GM21737 (cell line): ENCODE results near the gene SLAMF1.
"Not testable (repeated sequence)": the region's sequence is repeated elsewhere in the genome, so short reads cannot be mapped to it uniquely, and the experiment has no call there.

ENCODE experiments used
- ATAC-seq: cut with Tn5 transposase; IDR thresholded peaks from one replicate; pipeline ENCODE4 v1.9.1; 2021; ENCODE audit warnings: mild to moderate bottlenecking, moderate library complexity; ENCODE audit not compliant: unreplicated experiment

The SLAMF1 gene

GRCh38 chr1:160607011-160607671 lies 39.7 kb downstream of the SLAMF1 start:
- ATAC-seq: peak; percentile 63

GRCh38 chr1:160606611-160607010 lies 40.2 kb downstream of the SLAMF1 start:
- ATAC-seq: peak; percentile 4

GRCh38 chr1:160605792-160606479 lies 40.9 kb downstream of the SLAMF1 start:
- ATAC-seq: no peak

- ATAC-seq: no peak
These were observed 41.6 kb downstream of the SLAMF1 start for GRCh38 chr1:160605205-160605604.

- no peak for ATAC-seq
These were observed 49.1 kb downstream of the SLAMF1 start for GRCh38 chr1:160597705-160598104.

- ATAC-seq: no peak
These were observed 49.8 kb downstream of the SLAMF1 start for GRCh38 chr1:160597051-160597450.

GRCh38 chr1:160590488-160590887 lies 56.4 kb downstream of the SLAMF1 start:
- no peak for ATAC-seq

GRCh38 chr1:160588468-160588867 lies 58.4 kb downstream of the SLAMF1 start:
- ATAC-seq: no peak

- no peak for ATAC-seq
These were observed 62.1 kb downstream of the SLAMF1 start for GRCh38 chr1:160584784-160585183.

GRCh38 chr1:160582976-160583375 lies 63.9 kb downstream of the SLAMF1 start:
- ATAC-seq: not testable (repeated sequence)

GRCh38 chr1:160581961-160582360 lies 64.9 kb downstream of the SLAMF1 start:
- no peak for ATAC-seq

- no peak for ATAC-seq
These were observed 66.5 kb downstream of the SLAMF1 start for GRCh38 chr1:160580221-160580812.

GRCh38 chr1:160579216-160579701 lies 67.6 kb downstream of the SLAMF1 start, which contains the start of gene CD84:
CD84 (minus strand) TSS chr1:160579496; CDS start chr1:160579437, 59 bp downstream.
- no peak for ATAC-seq

- ATAC-seq: no peak
These were observed 68.2 kb downstream of the SLAMF1 start for GRCh38 chr1:160578525-160579191.

- no peak for ATAC-seq
These were observed 68.7 kb downstream of the SLAMF1 start for GRCh38 chr1:160578175-160578524.

GRCh38 chr1:160577671-160578070 lies 69.2 kb downstream of the SLAMF1 start:
- no peak for ATAC-seq

- no peak for ATAC-seq
These were observed 70.0 kb downstream of the SLAMF1 start for GRCh38 chr1:160576884-160577283.

GRCh38 chr1:160576390-160576789 lies 70.5 kb downstream of the SLAMF1 start:
- no peak for ATAC-seq

GRCh38 chr1:160575112-160575664 lies 71.7 kb downstream of the SLAMF1 start:
- ATAC-seq: no peak

GRCh38 chr1:160570840-160571239 lies 76.0 kb downstream of the SLAMF1 start:
- ATAC-seq: no peak

GRCh38 chr1:160569806-160570205 lies 77.0 kb downstream of the SLAMF1 start:
- no peak for ATAC-seq
